22Rv1 (cell line): ENCODE data around the gene TTC23L.

Experiments
- H3K27ac ChIP-seq: fragments of 450-650 bp; 2 replicates; pipeline ENCODE4 v1.5.1; 2017
- CTCF ChIP-seq: fragments of 450-650 bp; IDR thresholded peaks from 2 replicates; pipeline ENCODE4 v1.5.1; 2017; ENCODE audit warnings: mild to moderate bottlenecking
- ZFX ChIP-seq: fragments of 450-650 bp; IDR thresholded peaks from 2 replicates; pipeline ENCODE4 v1.6.1; 2017; ENCODE audit warnings: antibody characterized with exemption, borderline replicate concordance

The TTC23L gene

GRCh38 chr5:34929134-34929719, 90.3 kb downstream of the TTC23L start, which contains the start of gene DNAJC21:
DNAJC21 (plus strand) TSS chr5:34929559; CDS start chr5:34929820, 261 bp downstream.
- TF ChIP-seq CTCF (no peak), ZFX (no peak)
- peak within 1 kb of the TSS; percentile 91 for H3K27ac ChIP-seq

GRCh38 chr5:34929720-34930461, 90.9 kb downstream of the TTC23L start:
- TF ChIP-seq ZFX (no peak), CTCF (no peak; the same call in 1 of the 2 replicates)
- H3K27ac ChIP-seq: peak overlapping the region; percentile 91

- TF ChIP-seq CTCF (no peak), ZFX (no peak)
- H3K27ac ChIP-seq: peak overlapping the region; percentile 91
Measured at GRCh38 chr5:34930462-34930844, 91.5 kb downstream of the TTC23L start.

- H3K27ac ChIP-seq: peak overlapping the region; percentile 91
- TF ChIP-seq ZFX (no peak), CTCF (no peak)
Measured at GRCh38 chr5:34930870-34931269, 91.9 kb downstream of the TTC23L start.

GRCh38 chr5:34932947-34933346, 94.0 kb downstream of the TTC23L start:
- no peak overlapping the region for H3K27ac ChIP-seq
- TF ChIP-seq CTCF (no peak), ZFX (no peak)

- no peak overlapping the region for H3K27ac ChIP-seq
- TF ChIP-seq CTCF (no peak), ZFX (no peak)
Measured at GRCh38 chr5:34941936-34942335, 103.0 kb downstream of the TTC23L start.

- TF ChIP-seq ZFX (no peak), CTCF (no peak)
- no peak overlapping the region for H3K27ac ChIP-seq
Measured at GRCh38 chr5:34944044-34944443, 105.1 kb downstream of the TTC23L start.
